GM12878 (cell line): ENCODE measurements around the gene CAMK2D. TPM values are rescaled to one million over a fixed set of nuclear protein-coding genes. Genes with fewer than 3 reads are reported as not detected.

Source experiments
- ATAC-seq: fragments of 200-7000 bp; cut with Tn5 transposase; 3 replicates; pipeline ENCODE4 v1.9.1; 2020; ENCODE audit warnings: mild to moderate bottlenecking, moderate library complexity
- BruUV-seq: library from RNA; stranded (reverse); fragments of 400-500 nt; replicated peaks from 2 replicates; lab custom pipeline; 2021; lab: Mats Ljungman, UMichigan
- CTCF ChIA-PET: fragments of 300-600 bp; sonication (Branson Sonifier 250); formaldehyde crosslinking; extraction: SDS; loops from one replicate; lab custom pipeline; 2021; ENCODE audit warnings: inconsistent platforms; lab: Yijun Ruan, JAX
- POLR2A ChIA-PET: fragments of 350-600 bp; formaldehyde crosslinking; extraction: SDS; loops from one replicate; lab custom pipeline; 2021; ENCODE audit warnings: inconsistent platforms; lab: Charles Lee
- RAD21 ChIA-PET: fragments of 300-600 bp; sonication (Branson Sonifier 250); formaldehyde crosslinking; loops from one replicate; lab custom pipeline; 2023; ENCODE audit warnings: antibody characterized with exemption; ENCODE audit not compliant: unreplicated experiment; lab: Charles Lee
- SMC1A ChIA-PET: fragments of 300-600 bp; sonication (Branson Sonifier 250); formaldehyde crosslinking; loops from one replicate; lab custom pipeline; 2023; ENCODE audit not compliant: unreplicated experiment, uncharacterized antibody; lab: Charles Lee
- DNase-seq: peaks from one replicate; pipeline ENCODE4 v3.0.0-alpha.2; 2011; ENCODE audit warnings: low read depth, low spot score
- FAIRE-seq: peaks from 3 replicates; lab custom pipeline; 2011; peaks lifted over from hg19 to GRCh38; lab: Jason Lieb, UNC
- H2AFZ ChIP-seq: 2 replicates; pipeline ENCODE4 v1.6.0; 2011; ENCODE audit warnings: low read depth, low read length, control low read depth; ENCODE audit not compliant: control insufficient read depth
- H3K27ac ChIP-seq: 2 replicates; pipeline ENCODE4 v1.5.1; 2011; ENCODE audit warnings: control low read depth; ENCODE audit not compliant: control insufficient read depth, insufficient read depth
- H3K27me3 ChIP-seq, 2 experiments: replicated peaks in 1 of 2; 2 replicates each; pipeline versions ENCODE4 v1.6.0 to v1.6.1; 2011; ENCODE audit warnings: low read length in 1 of 2; ENCODE audit not compliant: control insufficient read depth in 2 of 2, insufficient read depth in 2 of 2
- H3K36me3 ChIP-seq, 2 experiments: 2 replicates each; pipeline ENCODE4 v1.5.1; 2011; ENCODE audit warnings: low read length in 1 of 2; ENCODE audit not compliant: control insufficient read depth in 2 of 2, insufficient read depth in 2 of 2
- H3K4me1 ChIP-seq: 2 replicates; pipeline ENCODE4 v1.6.1; 2011; ENCODE audit warnings: mild to moderate bottlenecking, low read length, moderate library complexity, mixed read lengths; ENCODE audit not compliant: control insufficient read depth, insufficient read depth
- H3K4me2 ChIP-seq: 2 replicates; pipeline ENCODE4 v1.6.0; 2011; ENCODE audit warnings: control low read depth; ENCODE audit not compliant: control insufficient read depth, insufficient read depth
- H3K4me3 ChIP-seq: fragments of 200-600 bp; sonication (generic); 2 replicates; pipeline ENCODE4 v1.5.1; 2016
- H3K79me2 ChIP-seq: 2 replicates; pipeline ENCODE4 v1.6.0; 2011; ENCODE audit warnings: low read length; ENCODE audit not compliant: control insufficient read depth, insufficient read depth
- H3K9ac ChIP-seq: 2 replicates; pipeline ENCODE4 v1.8.0; 2011; ENCODE audit warnings: low read length, control low read depth, mixed read lengths; ENCODE audit not compliant: control insufficient read depth, insufficient read depth
- H3K9me3 ChIP-seq: replicated peaks from 3 replicates; pipeline ENCODE4 v1.5.1; 2011; ENCODE audit warnings: mild to moderate bottlenecking, low read length; ENCODE audit not compliant: control insufficient read depth, insufficient read depth
- H4K20me1 ChIP-seq: 2 replicates; pipeline ENCODE4 v1.6.0; 2011; ENCODE audit not compliant: control insufficient read depth, insufficient read depth
- ATF3 ChIP-seq: IDR thresholded peaks from 2 replicates; pipeline ENCODE4 v1.6.1; 2011; ENCODE audit warnings: low read depth, mild to moderate bottlenecking, low read length, moderate library complexity, borderline replicate concordance; ENCODE audit errors: extremely low read depth
- BHLHE40 ChIP-seq, 2 experiments: fragments of 450-650 bp in 1 of 2; IDR thresholded peaks; 2 replicates each; pipeline ENCODE4 v1.6.1; 2011 to 2017; ENCODE audit warnings: low read depth in 2 of 2, borderline replicate concordance in 1 of 2, improper control_type of control experiment in 1 of 2, low read length in 1 of 2, mild to moderate bottlenecking in 1 of 2
- BMI1 ChIP-seq: fragments of 450-650 bp; IDR thresholded peaks from 2 replicates; pipeline ENCODE4 v1.6.1; 2016; ENCODE audit warnings: mild to moderate bottlenecking, moderate library complexity, borderline replicate concordance
- CBX3 ChIP-seq: fragments of 200-600 bp; sonication (generic); IDR thresholded peaks from 2 replicates; pipeline ENCODE4 v1.6.1; 2016; ENCODE audit warnings: low read depth, borderline replicate concordance
- CEBPB ChIP-seq, 2 experiments: fragments of 150-350 bp in 1 of 2; IDR thresholded peaks; 2 replicates each; pipeline ENCODE4 v1.6.1; 2012 to 2014; ENCODE audit warnings: low read depth in 2 of 2, low read length in 2 of 2, borderline replicate concordance in 1 of 2, inconsistent platforms in 1 of 2
- CREM ChIP-seq: IDR thresholded peaks from 2 replicates; pipeline ENCODE4 v1.6.1; 2014; ENCODE audit warnings: antibody characterized with exemption, low read depth
- DPF2 ChIP-seq: fragments of 450-650 bp; IDR thresholded peaks from 2 replicates; pipeline ENCODE4 v1.6.1; 2017; ENCODE audit warnings: mild to moderate bottlenecking
- FOS ChIP-seq: IDR thresholded peaks from 3 replicates; pipeline ENCODE4 v1.6.1; 2011; ENCODE audit warnings: borderline replicate concordance; ENCODE audit not compliant: insufficient read length; ENCODE audit errors: extremely low read depth
- HDAC6 ChIP-seq: fragments of 200-600 bp; sonication (generic); IDR thresholded peaks from one replicate; pipeline ENCODE4 v1.8.0; 2017; ENCODE audit warnings: antibody characterized with exemption; ENCODE audit not compliant: unreplicated experiment
- HDGF ChIP-seq: fragments of 450-650 bp; IDR thresholded peaks from 2 replicates; pipeline ENCODE4 v1.6.1; 2016; ENCODE audit warnings: antibody characterized with exemption
- KAT2A ChIP-seq: conservative IDR thresholded peaks from 2 replicates; pipeline ENCODE4 v1.6.1; 2011; ENCODE audit warnings: low read depth, low read length; ENCODE audit not compliant: control insufficient read depth
- MEF2B ChIP-seq: fragments of 450-650 bp; IDR thresholded peaks from 2 replicates; pipeline ENCODE4 v1.6.1; 2018; ENCODE audit warnings: mild to moderate bottlenecking, moderate library complexity; ENCODE audit not compliant: partially characterized antibody, poor library complexity, severe bottlenecking
- POLR2AphosphoS2 ChIP-seq: IDR thresholded peaks from 2 replicates; pipeline ENCODE4 v1.6.1; 2011; ENCODE audit warnings: low read depth, mild to moderate bottlenecking, low read length, improper control_type of control experiment, moderate library complexity
- RELA ChIP-seq: fragments of 450-650 bp; IDR thresholded peaks from 2 replicates; pipeline ENCODE4 v1.8.0; 2014; ENCODE audit warnings: borderline replicate concordance; ENCODE audit not compliant: partially characterized antibody
- SIN3A ChIP-seq: IDR thresholded peaks from 2 replicates; pipeline ENCODE4 v1.6.1; 2012; ENCODE audit warnings: low read depth, low read length, improper control_type of control experiment
- SREBF1 ChIP-seq: IDR thresholded peaks from 2 replicates; pipeline ENCODE4 v1.6.1; 2012; ENCODE audit warnings: mild to moderate bottlenecking, low read length
- TCF12 ChIP-seq: IDR thresholded peaks from 2 replicates; pipeline ENCODE4 v1.6.1; 2011; ENCODE audit warnings: low read depth, mild to moderate bottlenecking, low read length
- ZNF622 ChIP-seq: fragments of 450-650 bp; IDR thresholded peaks from 2 replicates; pipeline ENCODE4 v1.6.1; 2017; ENCODE audit warnings: mild to moderate bottlenecking, inconsistent platforms
- WGBS: methylation state at CpG from one replicate; pipeline ENCODE4 v1.1.6; 2016; ENCODE audit warnings: low lambda C conversion rate; ENCODE audit not compliant: insufficient replicate concordance, insufficient coverage; ENCODE audit errors: missing lambda C conversion rate; 5-methylcytosine and 5-hydroxymethylcytosine counted together
- in situ Hi-C: fragments of 300-500 bp; cut with MboI; formaldehyde crosslinking; loops from 9 replicates; pipeline ENCODE4 v1.14.3; 2018; ENCODE audit warnings: mixed read lengths
- intact Hi-C: fragments of 100-400 bp; cut with micrococcal nuclease; formaldehyde crosslinking; loops from one replicate; pipeline ENCODE4 v1.14.2; 2022; ENCODE audit not compliant: unreplicated experiment
- polyA plus RNA-seq, 11 experiments: library from polyadenylated mRNA; depleted of rRNA in 4 of 11; unstranded in 6 of 11; stranded (reverse) in 5 of 11; fragments of >200 nt; fragmentation: Nextera tagmentation in 4 of 11; fragmentation: Illumina TruSeq in 1 of 11; extraction: Ambion mirVana in 4 of 11; extraction: Trizol in 1 of 11; gene quantifications; 1 replicate in 1 of 11; 2 replicates in 10 of 11; pipeline versions ENCODE4 v1.2.1 to v1.2.3, GENCODE V29; 2011 to 2016; ENCODE audit warnings: inconsistent platforms in 2 of 11, missing spikeins in 2 of 11, low read depth in 1 of 11
- total RNA-seq, 4 experiments: library from RNA; depleted of rRNA in 3 of 4; stranded (reverse); fragments of >200 nt in 3 of 4; fragmentation: Illumina TruSeq in 1 of 4; extraction: Trizol in 1 of 4; gene quantifications; 2 replicates each; pipeline versions ENCODE4 v1.2.1 to v1.2.3, GENCODE V29; 2013 to 2021

Gene CAMK2D
- total and polyA plus RNA-seq, 10 of the 15 experiments (the other 5 are each of a cell fraction or from before 2014, with no cell fraction given): 6.9 to 88.5 (median 12.9) TPM

- no peak for TF ChIP-seq ATF3
- TF ChIP-seq SIN3A: no peak
Measured at GRCh38 chr4:113644398-113644797, 117.1 kb downstream of the CAMK2D start (continued).

- no peaks in the 10 kb centered on the region for H4K20me1 ChIP-seq
- in situ Hi-C loops: no loop called here
- DNase-seq: no peak
- peaks cover 31% of the 10 kb centered on the region for H3K4me1 ChIP-seq
- peaks cover 2 to 5% of the 10 kb centered on the region in 2 experiments; a peak in 2 of 4 replicates for H3K36me3 ChIP-seq
- H3K27me3 ChIP-seq: no peaks in the 10 kb centered on the region
- CTCF ChIA-PET: interaction anchor here (1.2 to 3.2 kb wide), 5 partner anchors 12 to 96 kb away, joined by 3 to 10 read pairs (median 7); no protein-coding TSS in a partner anchor
- no TSS peak for BruUV-seq
- FAIRE-seq: no peak
- 99% methylated on average over 4 of the region's 4 CpGs for WGBS
- POLR2A ChIA-PET: interaction anchor here (1.5 to 1.9 kb wide), 2 partner anchors 8 to 28 kb away, joined by 3 to 7 read pairs; no protein-coding TSS in a partner anchor
- intact Hi-C loops: no loop called here
- RAD21 ChIA-PET: interaction anchor here (0.8 to 7.7 kb wide), 10 partner anchors 11 to 115 kb away, joined by 3 to 43 read pairs (median 5); no protein-coding TSS in a partner anchor
- TF ChIP-seq CBX3 (no peak), HDGF (no peak), MEF2B (no peak), HDAC6 (no peak), DPF2 (no peak), CEBPB (IDR thresholded peaks at IDR 0.05; ENCODE audit: borderline replicate concordance in 1 of 2, low read depth in 2 of 2, low read length in 2 of 2) (no peak), ZNF622 (no peak), SREBF1 (no peak), FOS (no peak), TCF12 (no peak), RELA (no peak), CREM (no peak), KAT2A (no peak), BMI1 (no peak), BHLHE40 (IDR thresholded peaks at IDR 0.05; ENCODE audit: borderline replicate concordance in 1 of 2, low read depth in 2 of 2, low read length in 1 of 2) (no peak), POLR2AphosphoS2 (no peak)
- H3K9ac ChIP-seq: no peak overlapping the region
- no peak for ATAC-seq
- H3K4me3 ChIP-seq: no peak overlapping the region
- SMC1A ChIA-PET: interaction anchor here (0.6 to 17.1 kb wide), 20 partner anchors 8 to 419 kb away, joined by 3 to 282 read pairs (median 4); no protein-coding TSS in a partner anchor
- no peaks in the 10 kb centered on the region for H3K9me3 ChIP-seq
- no peak overlapping the region for H3K27ac ChIP-seq
- no peak overlapping the region for H3K4me2 ChIP-seq
- H3K79me2 ChIP-seq: peaks cover 6% of the 10 kb centered on the region
- no peak overlapping the region for H2AFZ ChIP-seq
Measured at GRCh38 chr4:113643505-113643904, 118.0 kb downstream of the CAMK2D start.
